ENCODE results near the gene PATE1. TPM values are rescaled to one million over a fixed set of nuclear protein-coding genes. Genes with fewer than 3 reads are reported as not detected.

PATE1 gene
- polyA plus RNA-seq, 5 donors: 0.14 to 0.19 TPM; not detected in 3

DNA sequence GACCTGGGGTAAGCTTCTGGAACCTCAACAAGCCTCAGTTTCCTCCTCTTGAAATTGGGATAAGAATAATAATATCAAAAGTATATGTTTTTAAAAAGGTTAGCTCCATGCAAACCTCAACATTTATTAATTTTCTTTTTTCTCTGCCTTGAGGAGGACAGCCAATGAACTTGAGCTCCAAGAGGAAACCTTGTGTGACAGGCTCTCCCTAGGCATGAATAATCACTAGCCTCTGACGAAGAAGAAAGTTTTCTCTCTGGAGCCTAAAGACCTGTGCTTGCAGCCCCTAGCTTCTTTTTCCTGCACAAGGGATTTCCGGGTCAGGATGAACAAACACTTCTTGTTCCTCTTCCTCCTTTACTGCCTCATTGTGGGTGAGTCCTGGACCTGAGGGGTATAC is 41.7 kb downstream of the PATE1 start, which contains the start of gene PATE3:
Gene PATE3, plus strand, starts transcription at position 301 of the 400 bp plus-strand sequence. Its CDS starts 25 bp downstream, at position 326.
- DNase-seq: no peak

DNA sequence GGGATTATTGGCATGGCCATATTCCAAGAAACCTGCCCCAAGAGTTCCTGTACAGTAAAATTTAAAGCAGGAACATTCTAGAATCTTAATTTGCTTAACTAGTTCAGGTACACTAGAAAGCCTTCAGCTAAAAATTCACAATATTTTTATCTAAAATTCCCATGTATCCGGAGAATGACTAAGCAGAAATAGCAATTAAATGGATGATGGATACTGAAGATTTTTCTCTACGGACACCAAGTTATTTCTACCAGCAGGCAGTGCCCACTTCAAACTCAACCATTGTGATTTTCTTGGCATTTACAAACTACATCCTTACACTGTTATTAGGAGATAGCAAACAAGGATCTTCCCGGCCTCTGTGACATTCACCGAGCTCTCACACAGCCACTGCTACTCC is 44.7 kb downstream of the PATE1 start:
- no peak for DNase-seq

DNA sequence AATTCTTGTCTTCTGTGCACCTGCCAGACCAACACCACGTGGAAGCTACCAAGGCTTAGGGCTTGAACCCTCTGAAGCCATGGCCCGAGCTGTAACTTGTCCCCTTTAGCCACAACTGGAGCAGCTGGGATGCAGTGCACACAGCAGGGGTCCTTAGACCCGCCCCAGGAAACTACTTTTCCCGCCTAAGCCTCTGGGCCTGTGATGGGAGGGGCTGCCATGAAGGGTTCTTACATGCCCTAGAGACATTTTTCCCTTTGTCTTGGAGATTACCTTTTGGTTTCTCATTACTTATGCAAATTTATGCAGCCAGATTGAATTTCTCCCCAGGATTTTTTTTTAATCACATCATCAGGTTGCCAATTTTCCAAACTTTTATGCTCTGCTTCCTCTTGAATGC is 51.6 kb downstream of the PATE1 start:
- no peak for DNase-seq

Other genes with a start within 250 kb of the PATE1 start
- 100 to 1,000 TPM; 105 to 123 (median 121) TPM for gene EI24, start 176.8 kb upstream of the PATE1 start, polyA plus RNA-seq (ENCODE audit: insufficient read depth in 1 of 5, insufficient read length in 5 of 5, low replicate concordance in 1 of 5)
- 100 to 1,000 TPM; 184 to 214 (median 200) TPM for gene STT3A, start 153.4 kb upstream of the PATE1 start, polyA plus RNA-seq (ENCODE audit: insufficient read depth in 1 of 5, insufficient read length in 5 of 5, low replicate concordance in 1 of 5)
- 10 to 100 TPM; 13.7 to 29.6 (median 24.5) TPM for gene CHEK1, start 121.1 kb upstream of the PATE1 start, polyA plus RNA-seq (ENCODE audit: insufficient read depth in 1 of 5, insufficient read length in 5 of 5, low replicate concordance in 1 of 5)
- 1 to 10 TPM in 2 of 5 donors, under 1 TPM in 3; 0.51 to 1.3 (median 0.78) TPM for gene ACRV1, start 65.4 kb upstream of the PATE1 start, polyA plus RNA-seq (ENCODE audit: insufficient read depth in 1 of 5, insufficient read length in 5 of 5, low replicate concordance in 1 of 5)
- gene PATE2, start 32.5 kb downstream of the PATE1 start, polyA plus RNA-seq (ENCODE audit: insufficient read depth in 1 of 5, insufficient read length in 5 of 5, low replicate concordance in 1 of 5): under 1 TPM in 4 of 5 donors, not detected in 1; 0.14 to 0.36 (median 0.18) TPM
- not detected for gene PATE3, start 41.8 kb downstream of the PATE1 start, polyA plus RNA-seq (ENCODE audit: insufficient read depth in 1 of 5, insufficient read length in 5 of 5, low replicate concordance in 1 of 5)
- gene PATE4, start 87.0 kb downstream of the PATE1 start, polyA plus RNA-seq (ENCODE audit: insufficient read depth in 1 of 5, insufficient read length in 5 of 5, low replicate concordance in 1 of 5): under 1 TPM in 3 of 5 donors, not detected in 2; 0.09 to 0.26 (median 0.16) TPM
- 10 to 100 TPM in 4 of 5 donors, 1 to 10 TPM in 1; 8.8 to 17.9 (median 10.7) TPM for gene HYLS1, start 141.4 kb downstream of the PATE1 start, polyA plus RNA-seq (ENCODE audit: insufficient read depth in 1 of 5, insufficient read length in 5 of 5, low replicate concordance in 1 of 5)
- 10 to 100 TPM; 13.9 to 21.2 (median 17.7) TPM for gene PUS3, start 156.9 kb downstream of the PATE1 start, polyA plus RNA-seq (ENCODE audit: insufficient read depth in 1 of 5, insufficient read length in 5 of 5, low replicate concordance in 1 of 5)
- gene DDX25, start 158.2 kb downstream of the PATE1 start, polyA plus RNA-seq (ENCODE audit: insufficient read depth in 1 of 5, insufficient read length in 5 of 5, low replicate concordance in 1 of 5): 1 to 10 TPM in 4 of 5 donors, under 1 TPM in 1; 0.94 to 2.6 (median 2.0) TPM
- not detected for gene VSIG10L2, start 199.8 kb downstream of the PATE1 start, polyA plus RNA-seq (ENCODE audit: insufficient read depth in 1 of 5, insufficient read length in 5 of 5, low replicate concordance in 1 of 5)

Data from right lung (tissue), 5 donors.